Measurements from ENCODE around the gene EOLA1. TPM values are rescaled to one million over a fixed set of nuclear protein-coding genes. Genes with fewer than 3 reads are reported as not detected.
"Not testable (repeated sequence)": the region's sequence is repeated elsewhere in the genome, so short reads cannot be mapped to it uniquely, and the experiment has no call there.

EOLA1 gene
- total RNA-seq, 1 donor from 2014 or later: 15.8 TPM

DNA sequence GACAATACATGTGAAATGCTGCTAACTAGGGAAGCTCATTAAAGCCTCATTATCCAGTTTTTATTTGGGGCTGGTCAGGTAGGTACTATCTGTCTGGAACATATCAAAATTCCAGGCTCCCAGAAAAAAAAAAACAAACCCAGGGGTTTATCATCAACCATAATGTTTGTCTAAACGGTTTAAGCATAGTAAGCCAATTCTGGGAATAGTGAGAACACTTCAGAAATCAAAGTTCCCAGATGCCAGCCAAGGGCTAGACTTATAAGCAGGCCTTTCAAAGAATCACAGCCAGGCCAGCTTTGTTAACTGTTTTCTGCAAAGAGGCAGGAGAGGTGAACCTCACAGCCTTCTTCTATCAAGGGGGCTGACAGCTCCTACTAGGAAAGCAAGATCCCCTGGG lies 43.8 kb upstream of the EOLA1 start:
- TF ChIP-seq, protein P1, sequence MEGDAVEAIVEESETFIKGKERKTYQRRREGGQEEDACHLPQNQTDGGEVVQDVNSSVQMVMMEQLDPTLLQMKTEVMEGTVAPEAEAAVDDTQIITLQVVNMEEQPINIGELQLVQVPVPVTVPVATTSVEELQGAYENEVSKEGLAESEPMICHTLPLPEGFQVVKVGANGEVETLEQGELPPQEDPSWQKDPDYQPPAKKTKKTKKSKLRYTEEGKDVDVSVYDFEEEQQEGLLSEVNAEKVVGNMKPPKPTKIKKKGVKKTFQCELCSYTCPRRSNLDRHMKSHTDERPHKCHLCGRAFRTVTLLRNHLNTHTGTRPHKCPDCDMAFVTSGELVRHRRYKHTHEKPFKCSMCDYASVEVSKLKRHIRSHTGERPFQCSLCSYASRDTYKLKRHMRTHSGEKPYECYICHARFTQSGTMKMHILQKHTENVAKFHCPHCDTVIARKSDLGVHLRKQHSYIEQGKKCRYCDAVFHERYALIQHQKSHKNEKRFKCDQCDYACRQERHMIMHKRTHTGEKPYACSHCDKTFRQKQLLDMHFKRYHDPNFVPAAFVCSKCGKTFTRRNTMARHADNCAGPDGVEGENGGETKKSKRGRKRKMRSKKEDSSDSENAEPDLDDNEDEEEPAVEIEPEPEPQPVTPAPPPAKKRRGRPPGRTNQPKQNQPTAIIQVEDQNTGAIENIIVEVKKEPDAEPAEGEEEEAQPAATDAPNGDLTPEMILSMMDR (IDR thresholded peaks at IDR 0.05): no peak
- Histone ChIP-seq H3K4me1 (no peaks in the 10 kb centered on the region), H3K36me3 (peaks cover 79% of the 10 kb centered on the region), H3K27me3 (no peaks in the 10 kb centered on the region), H3K27ac (no peak overlapping the region), H3K9me3 (no peaks in the 10 kb centered on the region), H3K4me3 (no peak overlapping the region)
- no peak for DNase-seq
- intact Hi-C loops (cut with DNase I): no loop called here
- no peak for ATAC-seq

DNA sequence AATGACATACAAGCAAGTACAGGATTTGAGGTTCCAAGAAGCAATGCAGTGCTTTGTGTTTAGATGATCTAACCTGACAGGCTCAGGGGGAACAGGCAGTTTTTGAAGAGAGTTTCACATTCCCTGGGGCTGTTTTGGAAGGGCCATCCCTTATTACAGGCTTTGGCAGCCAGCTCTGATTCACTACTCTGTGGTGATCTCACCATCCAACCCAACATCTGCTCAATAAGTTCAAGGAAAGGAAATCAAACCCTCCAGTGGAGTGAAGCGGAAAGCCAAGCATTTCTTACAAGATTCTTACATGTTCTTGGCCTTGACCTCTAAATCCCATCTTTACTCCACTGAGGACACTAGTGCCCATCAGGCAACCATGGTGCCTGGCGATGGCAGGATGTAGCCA lies 43.2 kb upstream of the EOLA1 start:
- Histone ChIP-seq H3K9me3 (no peaks in the 10 kb centered on the region), H3K4me3 (no peak overlapping the region), H3K27me3 (no peaks in the 10 kb centered on the region), H3K27ac (no peak overlapping the region), H3K4me1 (no peaks in the 10 kb centered on the region), H3K36me3 (peaks cover 79% of the 10 kb centered on the region)
- DNase-seq (no peak), ATAC-seq (no peak)
- intact Hi-C loops (cut with DNase I): no loop called here
- TF ChIP-seq, protein P1 (IDR thresholded peaks at IDR 0.05): no peak

DNA sequence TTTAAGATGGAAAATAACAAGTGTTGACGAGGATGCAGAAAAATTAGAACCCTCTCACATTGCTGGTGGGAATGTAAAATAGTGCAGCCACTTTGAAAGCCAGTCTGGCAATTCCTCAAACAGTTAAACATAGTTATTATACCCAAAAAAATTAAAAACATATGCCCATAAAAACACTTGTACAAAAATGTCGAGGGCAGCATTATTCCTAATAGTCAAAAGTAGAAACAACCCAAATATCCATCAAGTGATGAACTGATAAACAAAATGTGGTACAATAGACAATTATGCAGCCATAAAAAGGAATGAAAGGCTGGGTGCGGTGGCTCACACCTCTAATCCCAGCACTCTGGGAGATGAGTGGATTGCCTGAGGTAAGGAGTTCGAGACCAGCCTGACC lies 42.0 kb upstream of the EOLA1 start:
- intact Hi-C loops (cut with DNase I): no loop called here
- Histone ChIP-seq H3K4me1 (no peaks in the 10 kb centered on the region), H3K9me3 (no peaks in the 10 kb centered on the region), H3K27ac (no peak overlapping the region), H3K4me3 (no peak overlapping the region), H3K36me3 (peaks cover 79% of the 10 kb centered on the region), H3K27me3 (no peaks in the 10 kb centered on the region)
- TF ChIP-seq, protein P1 (IDR thresholded peaks at IDR 0.05): no peak
- ATAC-seq (no peak), DNase-seq (no peak)

DNA sequence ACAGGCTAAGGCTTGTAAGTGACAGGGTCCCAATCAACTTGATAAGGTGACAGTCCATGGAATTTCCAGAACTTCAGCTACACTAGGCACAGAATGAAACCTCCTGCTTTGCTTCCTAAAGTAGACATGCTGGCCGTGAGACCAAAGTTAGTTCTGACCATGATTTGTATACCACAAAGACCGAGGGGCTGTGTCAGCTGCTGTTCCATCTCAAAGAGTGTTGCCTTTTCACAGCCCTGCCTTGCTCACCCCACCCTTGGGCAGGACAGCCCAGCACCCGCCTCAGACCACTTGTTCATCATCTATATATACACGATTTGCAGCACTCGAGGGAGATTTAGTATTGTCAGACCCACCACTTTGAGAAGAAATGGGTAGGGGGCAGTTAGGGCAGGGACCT lies 41.0 kb upstream of the EOLA1 start:
- intact Hi-C loops (cut with DNase I): no loop called here
- DNase-seq: no peak
- H3K27ac ChIP-seq: no peak overlapping the region
- H3K27me3 ChIP-seq: no peaks in the 10 kb centered on the region
- TF ChIP-seq, protein P1 (IDR thresholded peaks at IDR 0.05): no peak
- no peaks in the 10 kb centered on the region for H3K4me1 ChIP-seq
- no peak overlapping the region for H3K4me3 ChIP-seq
- no peak for ATAC-seq
- H3K9me3 ChIP-seq: no peaks in the 10 kb centered on the region
- H3K36me3 ChIP-seq: peaks cover 72% of the 10 kb centered on the region

DNA sequence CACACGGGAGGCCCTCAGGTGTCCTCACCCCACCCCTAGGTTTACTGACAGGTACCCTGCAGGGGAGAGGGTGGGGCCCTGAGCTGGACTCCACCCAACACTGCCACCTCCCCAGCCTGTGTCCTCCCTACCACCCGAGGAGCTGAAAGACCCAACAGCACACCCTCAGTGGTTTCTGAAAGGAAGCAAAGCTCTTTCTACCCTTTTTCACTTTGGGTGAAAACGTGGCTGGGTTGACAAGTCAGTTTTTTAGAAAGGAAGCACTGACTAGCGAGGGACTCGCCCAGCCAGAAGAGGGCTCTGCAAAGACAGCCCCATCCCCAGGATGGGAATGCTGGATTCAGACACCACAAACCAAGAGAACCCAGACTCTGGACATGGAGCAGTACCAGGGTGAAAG lies 37.9 kb upstream of the EOLA1 start:
- H3K36me3 ChIP-seq: peaks cover 41% of the 10 kb centered on the region
- intact Hi-C loops (cut with DNase I); H3K27ac ChIP-seq; H3K9me3 ChIP-seq; H3K4me1 ChIP-seq; DNase-seq; H3K4me3 ChIP-seq; ATAC-seq; H3K27me3 ChIP-seq: not testable (repeated sequence)

DNA sequence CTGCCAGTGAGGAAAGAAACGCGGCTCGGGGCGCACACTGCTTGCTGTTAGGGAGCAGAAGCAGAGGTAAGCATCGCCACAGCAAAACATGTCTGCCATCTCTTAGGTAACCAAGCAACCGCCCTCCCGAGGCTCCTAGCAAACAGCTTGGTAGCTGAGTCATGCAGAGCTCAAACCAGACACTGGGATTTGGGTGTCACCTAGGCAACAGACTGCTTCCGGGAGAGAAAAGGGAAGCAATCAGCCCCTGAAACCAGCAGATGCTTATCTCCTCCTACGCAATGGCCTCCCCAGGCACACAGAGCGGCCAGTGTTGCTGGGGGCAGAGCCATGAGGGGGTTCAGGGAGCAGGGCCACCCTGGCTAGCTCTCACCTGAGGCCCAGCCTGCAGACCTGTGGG lies 37.4 kb upstream of the EOLA1 start:
- H3K27me3 ChIP-seq; intact Hi-C loops (cut with DNase I); DNase-seq; H3K4me1 ChIP-seq; H3K9me3 ChIP-seq: not testable (repeated sequence)
- peak overlapping the region; percentile 92 for H3K27ac ChIP-seq
- H3K4me3 ChIP-seq: peak overlapping the region; percentile 66
- ATAC-seq: peak; percentile 74
- H3K36me3 ChIP-seq: peaks cover 35% of the 10 kb centered on the region

DNA sequence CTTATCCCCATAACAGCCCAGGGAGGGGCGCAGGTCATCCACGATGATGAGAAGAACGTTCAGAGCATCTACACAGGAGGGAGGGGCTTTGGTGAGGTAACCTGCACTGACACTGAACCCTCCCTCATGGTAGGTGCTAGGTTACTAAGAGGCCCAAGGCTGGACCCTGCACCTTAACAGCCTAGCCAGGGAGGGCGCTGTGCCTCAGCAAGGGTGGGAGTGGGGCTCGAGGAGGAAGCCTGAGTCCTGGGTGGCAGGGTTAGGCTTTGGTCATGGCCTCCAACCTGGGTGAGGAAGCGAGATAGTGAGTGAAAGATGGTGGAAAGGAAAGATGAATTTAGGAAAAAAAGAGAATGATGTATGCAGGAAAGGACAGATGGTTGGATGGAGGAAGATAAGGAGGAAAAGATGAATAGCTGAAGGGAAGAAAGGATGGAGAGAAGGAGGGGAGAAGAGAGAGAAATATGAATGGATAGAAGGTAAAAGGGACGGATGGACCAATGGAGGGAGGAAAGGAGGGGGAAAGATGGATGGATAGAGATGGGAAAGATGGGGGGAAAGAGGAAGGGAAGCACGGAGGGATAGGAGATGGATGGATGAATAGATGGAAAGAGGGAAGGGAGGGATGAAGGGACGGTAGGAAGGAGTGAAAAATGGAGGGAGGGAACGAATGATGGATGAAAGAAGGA lies 36.4 kb upstream of the EOLA1 start:
- TF ChIP-seq, protein P1 (IDR thresholded peaks at IDR 0.05): peak; percentile 23
- Histone ChIP-seq H3K27me3 (no peaks in the 10 kb centered on the region), H3K9me3 (no peaks in the 10 kb centered on the region), H3K4me1 (no peaks in the 10 kb centered on the region), H3K36me3 (peaks cover 26% of the 10 kb centered on the region), H3K4me3 (peak overlapping the region; percentile 66), H3K27ac (peak overlapping the region; percentile 92)
- DNase-seq: peak; percentile 66
- intact Hi-C loops (cut with DNase I): no loop called here
- ATAC-seq: peak; percentile 61
